GM23338 (cell line): ENCODE results near the gene THSD4. TPM values are rescaled to one million over a fixed set of nuclear protein-coding genes. Genes with fewer than 3 reads are reported as not detected.

Experiments used
- ATAC-seq: fragments of 200-7000 bp; cut with Tn5 transposase; 3 replicates; pipeline ENCODE4 v1.9.1; 2020
- DNase-seq: peaks from one replicate; pipeline ENCODE4 v3.0.0-alpha.2; 2015; ENCODE audit warnings: low spot score
- H2AFZ ChIP-seq: fragments of 200-600 bp; sonication (generic); 2 replicates; pipeline ENCODE4 v1.8.0; 2016; ENCODE audit warnings: antibody characterized with exemption, mild to moderate bottlenecking, moderate library complexity
- H3F3A ChIP-seq: fragments of 200-600 bp; sonication (generic); replicated peaks from 2 replicates; pipeline ENCODE4 v1.8.0; 2017; ENCODE audit warnings: antibody characterized with exemption, mixed run types, low read depth
- H3K27ac ChIP-seq: fragments of 200-600 bp; sonication (generic); 2 replicates; pipeline ENCODE4 v1.6.1; 2016; ENCODE audit warnings: low read depth
- H3K27me3 ChIP-seq: fragments of 200-600 bp; sonication (generic); 2 replicates; pipeline ENCODE4 v1.8.0; 2016; ENCODE audit warnings: mild to moderate bottlenecking, mixed run types, moderate library complexity; ENCODE audit not compliant: insufficient read depth
- H3K36me3 ChIP-seq: fragments of 200-600 bp; sonication (generic); 2 replicates; pipeline ENCODE4 v1.8.0; 2016; ENCODE audit warnings: mild to moderate bottlenecking; ENCODE audit not compliant: insufficient read depth
- H3K4me1 ChIP-seq: fragments of 200-600 bp; sonication (generic); 2 replicates; pipeline ENCODE4 v1.8.0; 2016; ENCODE audit warnings: mild to moderate bottlenecking, moderate library complexity; ENCODE audit not compliant: insufficient read depth
- H3K4me2 ChIP-seq: fragments of 200-600 bp; sonication (generic); 2 replicates; pipeline ENCODE4 v1.7.1; 2017; ENCODE audit warnings: mixed run types
- H3K4me3 ChIP-seq: fragments of 200-600 bp; sonication (generic); 2 replicates; pipeline ENCODE4 v1.6.1; 2016; ENCODE audit warnings: mixed run types
- H3K79me2 ChIP-seq: fragments of 200-600 bp; sonication (generic); replicated peaks from 2 replicates; pipeline ENCODE4 v1.8.0; 2017; ENCODE audit warnings: mild to moderate bottlenecking; ENCODE audit not compliant: insufficient read depth
- H3K9me2 ChIP-seq: fragments of 200-600 bp; sonication (generic); 2 replicates; pipeline ENCODE4 v1.8.0; 2017; ENCODE audit not compliant: insufficient read depth
- H4K20me1 ChIP-seq: fragments of 200-600 bp; sonication (generic); replicated peaks from 2 replicates; pipeline ENCODE4 v1.8.0; 2017; ENCODE audit warnings: mild to moderate bottlenecking; ENCODE audit not compliant: insufficient read depth
- H3K27ac Mint-ChIP-seq: 2 replicates; pipeline ENCODE4 v1.8.0; 2020; ENCODE audit warnings: inconsistent platforms, mild to moderate bottlenecking, moderate library complexity, mixed read lengths
- H3K27me3 Mint-ChIP-seq: 3 replicates; pipeline ENCODE4 v1.8.0; 2022; ENCODE audit warnings: low read depth, mild to moderate bottlenecking, moderate library complexity, mixed read lengths, inconsistent platforms; ENCODE audit not compliant: insufficient read depth, poor library complexity
- H3K36me3 Mint-ChIP-seq: 3 replicates; pipeline ENCODE4 v1.8.0; 2021; ENCODE audit warnings: low read depth, mild to moderate bottlenecking, inconsistent platforms, moderate library complexity, mixed read lengths
- H3K4me1 Mint-ChIP-seq: 3 replicates; pipeline ENCODE4 v1.8.0; 2020; ENCODE audit warnings: mild to moderate bottlenecking, inconsistent platforms, mixed read lengths
- H3K4me3 Mint-ChIP-seq: 3 replicates; pipeline ENCODE4 v1.8.0; 2021; ENCODE audit warnings: moderate library complexity, mild to moderate bottlenecking, inconsistent platforms, mixed read lengths
- H3K9me3 Mint-ChIP-seq: 3 replicates; pipeline ENCODE4 v1.8.0; 2020; ENCODE audit warnings: moderate library complexity, mild to moderate bottlenecking, inconsistent platforms, mixed read lengths
- CREB1 ChIP-seq: fragments of 250-450 bp; sonication (Bioruptor Pico); IDR thresholded peaks from 2 replicates; pipeline ENCODE4 v1.5.0; 2020; ENCODE audit warnings: low read depth, mild to moderate bottlenecking, moderate library complexity
- ETS1 ChIP-seq: IDR thresholded peaks from 2 replicates; pipeline ENCODE4 v1.6.1; 2016; ENCODE audit warnings: antibody characterized with exemption
- EZH2 ChIP-seq: fragments of 200-600 bp; sonication (generic); IDR thresholded peaks from one replicate; pipeline ENCODE4 v1.8.0; 2017; ENCODE audit warnings: antibody characterized with exemption, mild to moderate bottlenecking, low read depth; ENCODE audit not compliant: unreplicated experiment
- EZH2phosphoT487 ChIP-seq: fragments of 200-600 bp; sonication (generic); IDR thresholded peaks from one replicate; pipeline ENCODE4 v1.8.1; 2018; ENCODE audit warnings: antibody characterized with exemption; ENCODE audit not compliant: unreplicated experiment
- JUNB ChIP-seq: IDR thresholded peaks from one replicate; pipeline ENCODE4 v1.6.1; 2016; ENCODE audit warnings: antibody characterized with exemption; ENCODE audit not compliant: unreplicated experiment
- NANOG ChIP-seq: IDR thresholded peaks from 2 replicates; pipeline ENCODE4 v1.6.1; 2016; ENCODE audit warnings: antibody characterized with exemption, borderline replicate concordance
- POLR2AphosphoS5 ChIP-seq: IDR thresholded peaks from 2 replicates; pipeline ENCODE4 v1.6.1; 2016; ENCODE audit warnings: antibody characterized with exemption, low read depth
- STAT1 ChIP-seq: IDR thresholded peaks from one replicate; pipeline ENCODE4 v1.6.1; 2016; ENCODE audit warnings: antibody characterized with exemption; ENCODE audit not compliant: unreplicated experiment
- polyA plus RNA-seq: library from polyadenylated mRNA; unstranded; fragments of >200 nt; fragmentation: Nextera tagmentation; extraction: Ambion mirVana; gene quantifications from 2 replicates; pipeline ENCODE4 v1.2.1, GENCODE V29; 2016
- total RNA-seq: library from RNA; depleted of rRNA; stranded (reverse); fragments of >200 nt; shearing (Covaris generic); gene quantifications from 2 replicates; pipeline ENCODE4 v1.2.3, GENCODE V29; 2014
- TF ChIP-seq, protein P1 (sequence below): fragments of 250-450 bp; sonication (Bioruptor Pico); IDR thresholded peaks from 2 replicates; pipeline ENCODE4 v1.5.0; 2020; ENCODE audit warnings: mild to moderate bottlenecking, moderate library complexity

The THSD4 gene
- total and polyA plus RNA-seq, 2 experiments from 2014 or later: 2.0 to 7.4 TPM

- TF ChIP-seq, protein P1, sequence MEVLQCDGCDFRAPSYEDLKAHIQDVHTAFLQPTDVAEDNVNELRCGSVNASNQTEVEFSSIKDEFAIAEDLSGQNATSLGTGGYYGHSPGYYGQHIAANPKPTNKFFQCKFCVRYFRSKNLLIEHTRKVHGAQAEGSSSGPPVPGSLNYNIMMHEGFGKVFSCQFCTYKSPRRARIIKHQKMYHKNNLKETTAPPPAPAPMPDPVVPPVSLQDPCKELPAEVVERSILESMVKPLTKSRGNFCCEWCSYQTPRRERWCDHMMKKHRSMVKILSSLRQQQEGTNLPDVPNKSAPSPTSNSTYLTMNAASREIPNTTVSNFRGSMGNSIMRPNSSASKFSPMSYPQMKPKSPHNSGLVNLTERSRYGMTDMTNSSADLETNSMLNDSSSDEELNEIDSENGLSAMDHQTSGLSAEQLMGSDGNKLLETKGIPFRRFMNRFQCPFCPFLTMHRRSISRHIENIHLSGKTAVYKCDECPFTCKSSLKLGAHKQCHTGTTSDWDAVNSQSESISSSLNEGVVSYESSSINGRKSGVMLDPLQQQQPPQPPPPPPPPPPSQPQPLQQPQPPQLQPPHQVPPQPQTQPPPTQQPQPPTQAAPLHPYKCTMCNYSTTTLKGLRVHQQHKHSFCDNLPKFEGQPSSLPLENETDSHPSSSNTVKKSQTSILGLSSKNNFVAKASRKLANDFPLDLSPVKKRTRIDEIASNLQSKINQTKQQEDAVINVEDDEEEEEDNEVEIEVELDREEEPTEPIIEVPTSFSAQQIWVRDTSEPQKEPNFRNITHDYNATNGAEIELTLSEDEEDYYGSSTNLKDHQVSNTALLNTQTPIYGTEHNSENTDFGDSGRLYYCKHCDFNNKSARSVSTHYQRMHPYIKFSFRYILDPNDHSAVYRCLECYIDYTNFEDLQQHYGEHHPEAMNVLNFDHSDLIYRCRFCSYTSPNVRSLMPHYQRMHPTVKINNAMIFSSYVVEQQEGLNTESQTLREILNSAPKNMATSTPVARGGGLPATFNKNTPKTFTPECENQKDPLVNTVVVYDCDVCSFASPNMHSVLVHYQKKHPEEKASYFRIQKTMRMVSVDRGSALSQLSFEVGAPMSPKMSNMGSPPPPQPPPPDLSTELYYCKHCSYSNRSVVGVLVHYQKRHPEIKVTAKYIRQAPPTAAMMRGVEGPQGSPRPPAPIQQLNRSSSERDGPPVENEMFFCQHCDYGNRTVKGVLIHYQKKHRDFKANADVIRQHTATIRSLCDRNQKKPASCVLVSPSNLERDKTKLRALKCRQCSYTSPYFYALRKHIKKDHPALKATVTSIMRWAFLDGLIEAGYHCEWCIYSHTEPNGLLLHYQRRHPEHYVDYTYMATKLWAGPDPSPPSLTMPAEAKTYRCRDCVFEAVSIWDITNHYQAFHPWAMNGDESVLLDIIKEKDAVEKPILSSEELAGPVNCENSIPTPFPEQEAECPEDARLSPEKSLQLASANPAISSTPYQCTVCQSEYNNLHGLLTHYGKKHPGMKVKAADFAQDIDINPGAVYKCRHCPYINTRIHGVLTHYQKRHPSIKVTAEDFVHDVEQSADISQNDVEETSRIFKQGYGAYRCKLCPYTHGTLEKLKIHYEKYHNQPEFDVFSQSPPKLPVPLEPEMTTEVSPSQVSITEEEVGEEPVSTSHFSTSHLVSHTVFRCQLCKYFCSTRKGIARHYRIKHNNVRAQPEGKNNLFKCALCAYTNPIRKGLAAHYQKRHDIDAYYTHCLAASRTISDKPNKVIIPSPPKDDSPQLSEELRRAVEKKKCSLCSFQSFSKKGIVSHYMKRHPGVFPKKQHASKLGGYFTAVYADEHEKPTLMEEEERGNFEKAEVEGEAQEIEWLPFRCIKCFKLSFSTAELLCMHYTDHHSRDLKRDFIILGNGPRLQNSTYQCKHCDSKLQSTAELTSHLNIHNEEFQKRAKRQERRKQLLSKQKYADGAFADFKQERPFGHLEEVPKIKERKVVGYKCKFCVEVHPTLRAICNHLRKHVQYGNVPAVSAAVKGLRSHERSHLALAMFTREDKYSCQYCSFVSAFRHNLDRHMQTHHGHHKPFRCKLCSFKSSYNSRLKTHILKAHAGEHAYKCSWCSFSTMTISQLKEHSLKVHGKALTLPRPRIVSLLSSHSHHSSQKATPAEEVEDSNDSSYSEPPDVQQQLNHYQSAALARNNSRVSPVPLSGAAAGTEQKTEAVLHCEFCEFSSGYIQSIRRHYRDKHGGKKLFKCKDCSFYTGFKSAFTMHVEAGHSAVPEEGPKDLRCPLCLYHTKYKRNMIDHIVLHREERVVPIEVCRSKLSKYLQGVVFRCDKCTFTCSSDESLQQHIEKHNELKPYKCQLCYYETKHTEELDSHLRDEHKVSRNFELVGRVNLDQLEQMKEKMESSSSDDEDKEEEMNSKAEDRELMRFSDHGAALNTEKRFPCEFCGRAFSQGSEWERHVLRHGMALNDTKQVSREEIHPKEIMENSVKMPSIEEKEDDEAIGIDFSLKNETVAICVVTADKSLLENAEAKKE (CRISPR knock-in tag): no peak
- no peak for TF ChIP-seq JUNB
- no peak for TF ChIP-seq ETS1
- TF ChIP-seq STAT1: no peak
- no peak for TF ChIP-seq NANOG
- no peak for TF ChIP-seq EZH2
- TF ChIP-seq POLR2AphosphoS5: no peak
- no peak for TF ChIP-seq EZH2phosphoT487
These were observed 469.9 kb downstream of the THSD4 start (continued) for GRCh38 chr15:71585159-71585558.

- Mint-ChIP-seq H3K27ac (no peak overlapping the region), H3K4me1 (no peaks in the 10 kb centered on the region)
- TF ChIP-seq NANOG (no peak), CREB1 (CRISPR knock-in tag) (no peak), EZH2phosphoT487 (no peak)
These were observed 471.2 kb downstream of the THSD4 start for GRCh38 chr15:71586463-71586862.

More at GRCh38 chr15:71586463-71586862, 471.2 kb downstream of the THSD4 start:
- Mint-ChIP-seq H3K9me3 (peaks cover 13% of the 10 kb centered on the region), H3K4me3 (no peak overlapping the region), H3K27me3 (peaks cover 2% of the 10 kb centered on the region), H3K36me3 (peaks cover 6% of the 10 kb centered on the region; the same call in 2 of the 3 replicates)
- no peak overlapping the region for H2AFZ ChIP-seq
- H3K4me2 ChIP-seq: no peak overlapping the region
- ATAC-seq (no peak), DNase-seq (no peak)
- H3K4me3 ChIP-seq: no peak overlapping the region
- H4K20me1 ChIP-seq: no peaks in the 10 kb centered on the region
- H3K4me1 ChIP-seq: no peaks in the 10 kb centered on the region
- H3K27me3 ChIP-seq: no peaks in the 10 kb centered on the region
- no peak overlapping the region for H3K27ac ChIP-seq
- H3K9me2 ChIP-seq: no peaks in the 10 kb centered on the region
- no peaks in the 10 kb centered on the region for H3K79me2 ChIP-seq
- no peaks in the 10 kb centered on the region for H3F3A ChIP-seq
- no peaks in the 10 kb centered on the region; the same call in 1 of the 2 replicates for H3K36me3 ChIP-seq
